Endothelial cell of umbilical vein (primary cell): Measurements from ENCODE around the gene LRRC23. TPM values are rescaled to one million over a fixed set of nuclear protein-coding genes. Genes with fewer than 3 reads are reported as not detected.
"Not testable (repeated sequence)": the region's sequence is repeated elsewhere in the genome, so short reads cannot be mapped to it uniquely, and the experiment has no call there.

Source experiments
- BruUV-seq: library from RNA; stranded (reverse); fragments of 400-500 nt; replicated peaks from 2 replicates; lab custom pipeline; 2021; lab: Mats Ljungman, UMichigan
- CTCF ChIA-PET: fragments of 300-600, 350-600 bp; sonication (Branson Sonifier 250); formaldehyde crosslinking; loops from one replicate; lab custom pipeline; 2021; ENCODE audit warnings: antibody characterized with exemption, inconsistent platforms; lab: Charles Lee
- POLR2A ChIA-PET: fragments of 300-600, 350-600 bp; sonication (Branson Sonifier 250); formaldehyde crosslinking; loops from one replicate; lab custom pipeline; 2021; ENCODE audit warnings: antibody characterized with exemption, inconsistent platforms; lab: Charles Lee
- DNase-seq: peaks from one replicate; pipeline ENCODE4 v3.0.0-alpha.2; 2011; ENCODE audit warnings: low read depth, low spot score
- FAIRE-seq: peaks from 2 replicates; lab custom pipeline; 2011; peaks lifted over from hg19 to GRCh38; lab: Jason Lieb, UNC
- H2AFZ ChIP-seq: 2 replicates; pipeline ENCODE4 v1.6.0; 2012; ENCODE audit warnings: low read depth, low read length, control low read depth, inconsistent platforms
- H3K27ac ChIP-seq: 2 replicates; pipeline ENCODE4 v1.5.1; 2011; ENCODE audit warnings: low read depth, mild to moderate bottlenecking, control low read depth, low read length, moderate library complexity; ENCODE audit not compliant: insufficient read depth
- H3K27me3 ChIP-seq, 2 experiments: 2 replicates each; pipeline versions ENCODE4 v1.6.0 to v1.6.1; 2011; ENCODE audit warnings: low read length in 2 of 2, mixed read lengths in 1 of 2; ENCODE audit not compliant: control insufficient read depth in 2 of 2, insufficient read depth in 2 of 2
- H3K36me3 ChIP-seq, 2 experiments: 2 replicates in 1 of 2; 3 replicates in 1 of 2; pipeline ENCODE4 v1.5.1; 2011; ENCODE audit warnings: low read length in 2 of 2, mild to moderate bottlenecking in 1 of 2, moderate library complexity in 1 of 2; ENCODE audit not compliant: control insufficient read depth in 2 of 2, insufficient read depth in 2 of 2; ENCODE audit errors: extremely low read depth in 1 of 2
- H3K4me1 ChIP-seq: 3 replicates; pipeline ENCODE4 v1.5.1; 2011; ENCODE audit warnings: mild to moderate bottlenecking, low read length; ENCODE audit not compliant: control insufficient read depth, insufficient read depth; ENCODE audit errors: extremely low read depth
- H3K4me2 ChIP-seq: 2 replicates; pipeline ENCODE4 v1.6.1; 2011; ENCODE audit warnings: low read length, control low read depth, mixed read lengths; ENCODE audit not compliant: insufficient read depth
- H3K4me3 ChIP-seq, 3 experiments: fragments of 200-600 bp in 1 of 3; sonication (generic), shearing (Covaris generic) in 1 of 3; replicated peaks in 1 of 3; 2 replicates each; pipeline ENCODE4 v1.5.1; 2011 to 2016; ENCODE audit warnings: control low read depth in 3 of 3, low read length in 3 of 3, mild to moderate bottlenecking in 2 of 3, inconsistent platforms in 1 of 3, low read depth in 1 of 3, moderate library complexity in 1 of 3; ENCODE audit not compliant: insufficient read depth in 1 of 3
- H3K79me2 ChIP-seq: 2 replicates; pipeline ENCODE4 v1.6.0; 2012; ENCODE audit warnings: low read length, inconsistent platforms; ENCODE audit not compliant: control insufficient read depth, insufficient read depth
- H3K9ac ChIP-seq: replicated peaks from 2 replicates; pipeline ENCODE3; 2011; ENCODE audit warnings: low read length, control low read depth; ENCODE audit not compliant: insufficient read depth; ENCODE audit errors: extremely low read depth
- H3K9me1 ChIP-seq: replicated peaks from 3 replicates; pipeline ENCODE4 v1.6.0; 2011; ENCODE audit warnings: mild to moderate bottlenecking, low read length; ENCODE audit not compliant: control insufficient read depth, insufficient read depth; ENCODE audit errors: extremely low read depth
- H3K9me3 ChIP-seq: replicated peaks from 2 replicates; pipeline ENCODE4 v1.5.1; 2012; ENCODE audit warnings: low read length, inconsistent platforms; ENCODE audit not compliant: control insufficient read depth, insufficient read depth
- H4K20me1 ChIP-seq: replicated peaks from 2 replicates; pipeline ENCODE3; 2011; ENCODE audit warnings: mild to moderate bottlenecking, low read length; ENCODE audit not compliant: control insufficient read depth, insufficient read depth; ENCODE audit errors: extremely low read depth
- EZH2 ChIP-seq: IDR thresholded peaks from 2 replicates; pipeline ENCODE4 v1.6.1; 2012; ENCODE audit warnings: borderline replicate concordance, low read depth, mild to moderate bottlenecking, moderate library complexity, low read length, inconsistent platforms; ENCODE audit not compliant: severe bottlenecking
- FOS ChIP-seq: IDR thresholded peaks from 2 replicates; pipeline ENCODE4 v1.6.1; 2011; ENCODE audit warnings: mild to moderate bottlenecking, low read length, moderate library complexity, borderline replicate concordance; ENCODE audit not compliant: insufficient read depth
- GATA2 ChIP-seq: IDR thresholded peaks from 2 replicates; pipeline ENCODE4 v1.7.0; 2011; ENCODE audit warnings: low read depth, mild to moderate bottlenecking, moderate library complexity, mixed read lengths, low read length; ENCODE audit not compliant: insufficient read length, insufficient read depth
- JUN ChIP-seq: IDR thresholded peaks from 2 replicates; pipeline ENCODE4 v1.6.1; 2011; ENCODE audit warnings: borderline replicate concordance, low read depth; ENCODE audit not compliant: insufficient read length, insufficient read depth
- MYC ChIP-seq: IDR thresholded peaks from one replicate; pipeline ENCODE4 v1.6.1; 2011; ENCODE audit warnings: mild to moderate bottlenecking, low read depth, low read length
- POLR2A ChIP-seq: IDR thresholded peaks from 2 replicates; pipeline ENCODE4 v1.6.1; 2012; ENCODE audit warnings: low read depth, mild to moderate bottlenecking, control low read depth, low read length
- POLR2AphosphoS5 ChIP-seq: IDR thresholded peaks from 2 replicates; pipeline ENCODE4 v1.6.1; 2012; ENCODE audit warnings: low read depth, mild to moderate bottlenecking, control low read depth, low read length, moderate library complexity; ENCODE audit not compliant: insufficient read depth
- dilution Hi-C: fragments of 300-500 bp; cut with MboI; formaldehyde crosslinking; loops from one replicate; pipeline ENCODE4 v1.15.0; 2019; ENCODE audit warnings: low sequenced_read_pairs; ENCODE audit not compliant: extremely low pct_ligation_motif_present
- intact Hi-C: fragments of 100-400 bp; cut with micrococcal nuclease; formaldehyde crosslinking; loops from one replicate; pipeline ENCODE4 v1.10.0; 2022
- polyA plus RNA-seq, 4 experiments: library from polyadenylated mRNA; depleted of rRNA in 3 of 4; stranded (reverse) in 3 of 4; unstranded in 1 of 4; fragments of >200 nt; gene quantifications; 2 replicates each; pipeline versions ENCODE4 v1.2.1 to v1.2.3, GENCODE V29; 2011 to 2012; ENCODE audit warnings: missing spikeins in 1 of 4
- total RNA-seq: library from RNA; stranded (reverse); gene quantifications from 2 replicates; pipeline ENCODE4 v1.2.3, GENCODE V29; 2021
- TF ChIP-seq, protein P1 (sequence below), 2 donors: IDR thresholded peaks; 1 replicate in 1 of 2; 2 replicates in 1 of 2; pipeline ENCODE4 v1.5.1; 2011; ENCODE audit warnings: low read length in 2 of 2, mild to moderate bottlenecking in 2 of 2, moderate library complexity in 2 of 2, control low read depth in 1 of 2, inconsistent platforms in 1 of 2, low read depth in 1 of 2; ENCODE audit not compliant: insufficient read depth in 1 of 2; ENCODE audit errors: extremely low read depth in 1 of 2
- TF ChIP-seq, protein P2 (sequence below): IDR thresholded peaks from 2 replicates; pipeline ENCODE4 v1.6.1; 2011; ENCODE audit not compliant: insufficient read depth, insufficient read length

LRRC23 gene
- total and polyA plus RNA-seq, 2 donors (not counting 3 experiments of a cell fraction or from before 2014, with no cell fraction given) = 3.1 to 3.5 TPM

DNA sequence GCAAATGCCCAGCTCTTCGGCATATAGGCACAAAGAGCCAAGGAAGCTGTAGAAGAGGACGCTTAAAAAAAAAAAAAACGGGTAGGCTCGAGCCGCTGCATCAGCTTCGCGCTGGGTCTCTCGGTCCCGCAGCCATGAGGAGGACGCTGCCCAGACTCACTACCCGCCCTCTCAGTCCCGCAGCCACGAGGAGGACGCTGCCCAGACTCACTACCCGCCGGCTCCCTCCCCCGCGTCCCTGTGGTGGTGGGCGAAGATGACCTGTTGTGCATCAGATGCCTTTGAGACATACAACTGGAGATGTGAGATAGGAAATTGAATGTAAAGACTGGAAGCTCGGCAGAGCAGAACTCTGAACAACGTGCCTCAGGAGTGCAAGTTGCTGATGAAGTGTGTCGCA lies 20.1 kb upstream of the LRRC23 start:
- no peaks in the 10 kb centered on the region for H3K4me1 ChIP-seq
- FAIRE-seq = no peak
- intact Hi-C loops = no loop called here

GRCh38 chr12:6886206-6886999 lies 18.2 kb upstream of the LRRC23 start:
- H3K79me2 ChIP-seq, FAIRE-seq, dilution Hi-C loops, DNase-seq, CTCF ChIA-PET, intact Hi-C loops, H4K20me1 ChIP-seq, H3K4me3 ChIP-seq, H3K4me1 ChIP-seq, H3K27ac ChIP-seq, H2AFZ ChIP-seq, H3K27me3 ChIP-seq, H3K9ac ChIP-seq, BruUV-seq, H3K4me2 ChIP-seq, H3K9me3 ChIP-seq, POLR2A ChIA-PET, H3K9me1 ChIP-seq: not testable (repeated sequence)
- H3K36me3 ChIP-seq = peaks cover 3 to 11% of the 10 kb centered on the region in 2 experiments

More for the DNA sequence above, 20.1 kb upstream of the LRRC23 start:
- Histone ChIP-seq H2AFZ (no peak overlapping the region), H3K4me2 (no peak overlapping the region), H3K9ac (no peak overlapping the region), H3K79me2 (no peaks in the 10 kb centered on the region), H3K27me3 (no peaks in the 10 kb centered on the region), H3K4me3 (no peak overlapping the region), H3K9me1 (no peaks in the 10 kb centered on the region), H3K27ac (no peak overlapping the region), H3K36me3 (peaks cover 3 to 11% of the 10 kb centered on the region in 2 experiments), H3K9me3 (no peaks in the 10 kb centered on the region), H4K20me1 (no peaks in the 10 kb centered on the region)
- ChIA-PET CTCF (interaction anchor here (0.7 kb wide), 1 partner anchor 16 kb away, joined by 3 read pairs; no protein-coding TSS in a partner anchor), POLR2A (no interaction called here)
- BruUV-seq = no TSS peak
- TF ChIP-seq, protein P1, sequence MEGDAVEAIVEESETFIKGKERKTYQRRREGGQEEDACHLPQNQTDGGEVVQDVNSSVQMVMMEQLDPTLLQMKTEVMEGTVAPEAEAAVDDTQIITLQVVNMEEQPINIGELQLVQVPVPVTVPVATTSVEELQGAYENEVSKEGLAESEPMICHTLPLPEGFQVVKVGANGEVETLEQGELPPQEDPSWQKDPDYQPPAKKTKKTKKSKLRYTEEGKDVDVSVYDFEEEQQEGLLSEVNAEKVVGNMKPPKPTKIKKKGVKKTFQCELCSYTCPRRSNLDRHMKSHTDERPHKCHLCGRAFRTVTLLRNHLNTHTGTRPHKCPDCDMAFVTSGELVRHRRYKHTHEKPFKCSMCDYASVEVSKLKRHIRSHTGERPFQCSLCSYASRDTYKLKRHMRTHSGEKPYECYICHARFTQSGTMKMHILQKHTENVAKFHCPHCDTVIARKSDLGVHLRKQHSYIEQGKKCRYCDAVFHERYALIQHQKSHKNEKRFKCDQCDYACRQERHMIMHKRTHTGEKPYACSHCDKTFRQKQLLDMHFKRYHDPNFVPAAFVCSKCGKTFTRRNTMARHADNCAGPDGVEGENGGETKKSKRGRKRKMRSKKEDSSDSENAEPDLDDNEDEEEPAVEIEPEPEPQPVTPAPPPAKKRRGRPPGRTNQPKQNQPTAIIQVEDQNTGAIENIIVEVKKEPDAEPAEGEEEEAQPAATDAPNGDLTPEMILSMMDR (IDR thresholded peaks at IDR 0.05; ENCODE audit: extremely low read depth in 1 of 2, insufficient read depth in 1 of 2, low read depth in 1 of 2, low read length in 2 of 2) = no peak
- TF ChIP-seq, protein P2, sequence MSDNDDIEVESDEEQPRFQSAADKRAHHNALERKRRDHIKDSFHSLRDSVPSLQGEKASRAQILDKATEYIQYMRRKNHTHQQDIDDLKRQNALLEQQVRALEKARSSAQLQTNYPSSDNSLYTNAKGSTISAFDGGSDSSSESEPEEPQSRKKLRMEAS = no peak
- TF ChIP-seq EZH2 (no peak), POLR2AphosphoS5 (no peak), JUN (no peak), FOS (no peak), POLR2A (no peak), MYC (no peak), GATA2 (no peak)
- no peak for DNase-seq
- dilution Hi-C loops = no loop called here
